ENCODE measurements around the gene COPG1.
"Not testable (repeated sequence)": the region's sequence is repeated elsewhere in the genome, so short reads cannot be mapped to it uniquely, and the experiment has no call there.

Gene COPG1

DNA sequence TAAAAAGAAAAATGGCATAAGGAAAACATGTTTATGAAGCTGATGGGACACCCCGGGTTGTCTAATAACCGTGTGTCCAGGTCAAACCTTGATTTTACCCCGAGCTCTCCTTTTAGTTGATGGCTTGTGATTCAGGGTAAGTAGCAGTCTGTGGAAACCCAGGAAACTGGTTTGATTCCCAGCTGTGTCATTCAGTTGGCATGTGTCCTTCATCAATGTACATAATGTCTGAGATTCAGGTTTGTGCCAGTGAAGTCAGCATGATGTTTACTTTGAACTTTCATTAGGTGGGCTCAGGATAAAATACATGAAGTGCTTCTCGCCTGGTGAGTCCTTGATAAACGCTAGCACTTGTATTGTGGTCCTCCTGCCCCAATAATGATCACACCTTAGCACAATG lies 4.3 kb upstream of the COPG1 start:
- no peak for DNase-seq (ENCODE audit: low spot score)

DNA sequence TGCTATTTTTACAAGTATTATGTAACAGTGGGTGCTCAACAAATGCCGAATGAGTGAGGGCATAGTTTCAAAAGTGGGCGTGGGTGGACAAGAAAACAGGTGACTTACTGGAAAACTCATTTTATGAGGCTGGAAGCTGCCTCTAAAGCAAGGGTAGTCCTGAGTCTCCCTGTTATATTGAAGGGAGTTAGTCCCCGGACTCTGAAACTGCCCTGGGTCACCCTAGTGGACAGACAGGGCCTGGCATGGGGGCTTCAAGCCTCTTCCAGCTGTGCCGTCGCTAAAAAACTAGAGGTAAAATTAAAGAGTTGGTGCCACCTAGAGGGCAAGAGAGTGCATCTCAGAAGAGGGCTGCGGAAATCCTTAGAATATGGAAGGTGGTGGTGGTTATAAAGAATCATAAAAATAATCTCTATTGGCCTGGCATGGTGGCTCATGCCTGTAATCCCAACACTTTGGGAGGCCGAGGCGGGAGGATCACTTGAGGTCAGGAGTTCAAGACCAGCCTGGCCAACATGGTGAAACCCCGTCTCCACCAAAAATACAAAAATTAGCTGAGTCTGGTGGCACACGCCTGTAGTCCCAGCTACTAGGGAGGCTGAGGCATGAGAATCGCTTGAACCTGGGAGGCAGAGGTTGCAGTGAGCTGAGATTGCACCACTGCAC lies 3.6 kb upstream of the COPG1 start:
- peak; percentile 82 for DNase-seq (ENCODE audit: low spot score)

DNA sequence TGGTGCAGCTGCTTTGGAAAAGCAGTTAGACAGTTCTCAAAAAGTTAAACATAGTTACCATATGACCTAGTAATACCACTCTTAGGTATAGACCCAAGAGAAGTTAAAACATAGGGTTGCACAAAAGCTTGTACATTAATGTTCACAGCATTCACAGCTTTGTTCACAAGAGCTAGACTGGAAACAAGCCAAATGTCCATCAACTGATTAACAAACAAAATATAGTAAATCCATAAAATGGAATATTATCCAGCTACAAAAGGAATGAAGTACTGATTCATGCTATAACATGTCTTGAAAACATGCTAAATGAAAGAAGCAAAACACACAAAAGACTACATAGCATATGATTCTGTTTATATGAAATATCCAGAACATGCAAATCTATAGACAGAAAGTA lies 2.8 kb upstream of the COPG1 start:
- DNase-seq (ENCODE audit: low spot score): no peak

DNA sequence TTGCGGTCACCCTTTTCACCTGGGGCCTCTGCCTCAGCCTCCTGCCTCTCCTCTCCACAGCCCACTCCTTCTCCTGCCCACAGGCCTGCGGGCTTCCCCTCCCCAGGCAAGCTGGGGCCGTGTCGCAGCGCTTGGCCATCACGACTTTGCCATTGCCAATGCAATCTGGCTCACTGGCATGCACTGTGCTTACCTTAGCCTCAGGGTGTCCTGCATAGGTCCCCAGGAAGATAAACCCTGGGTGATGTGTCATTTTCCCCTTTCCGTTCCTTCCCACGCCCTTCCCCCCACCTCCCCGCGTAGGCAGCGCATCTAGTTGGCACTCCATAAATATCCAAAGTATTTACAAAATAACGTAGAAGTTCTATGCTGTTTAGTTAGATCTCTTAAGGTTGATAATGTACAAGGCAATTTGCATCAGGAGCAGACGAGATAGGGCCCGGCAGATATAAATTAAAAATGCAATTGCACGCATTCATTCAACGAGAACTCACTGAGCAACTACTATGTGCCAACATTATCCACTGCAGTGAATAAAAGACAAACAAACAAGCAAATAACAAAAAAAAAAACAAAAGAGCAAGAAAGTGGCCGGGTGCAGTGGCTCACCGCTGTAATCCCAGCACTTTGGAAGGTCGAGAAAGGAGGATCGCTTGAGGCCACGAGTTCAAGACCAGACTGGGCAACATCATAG lies 973 bp upstream of the COPG1 start:
- no peak for DNase-seq (ENCODE audit: low spot score)

DNA sequence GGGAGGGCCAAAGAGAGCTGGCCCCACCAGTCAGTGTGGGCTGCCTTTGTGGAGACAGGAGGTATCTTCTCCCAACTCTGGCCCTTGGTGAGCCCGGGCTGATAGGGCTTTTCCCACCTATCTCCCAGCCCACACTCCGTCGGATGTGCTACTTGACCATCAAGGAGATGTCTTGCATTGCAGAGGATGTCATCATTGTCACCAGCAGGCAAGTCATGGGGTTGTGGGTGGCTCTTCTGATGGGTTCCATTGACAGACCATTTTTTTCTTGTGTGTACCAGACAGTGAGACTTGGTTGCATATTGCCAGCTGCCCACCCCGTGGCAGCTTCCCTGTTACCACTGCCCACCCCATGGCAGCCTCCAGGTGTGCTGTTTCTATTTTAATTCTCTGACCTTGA lies 3.3 kb downstream of the COPG1 start:
- DNase-seq (ENCODE audit: low spot score): no peak

DNA sequence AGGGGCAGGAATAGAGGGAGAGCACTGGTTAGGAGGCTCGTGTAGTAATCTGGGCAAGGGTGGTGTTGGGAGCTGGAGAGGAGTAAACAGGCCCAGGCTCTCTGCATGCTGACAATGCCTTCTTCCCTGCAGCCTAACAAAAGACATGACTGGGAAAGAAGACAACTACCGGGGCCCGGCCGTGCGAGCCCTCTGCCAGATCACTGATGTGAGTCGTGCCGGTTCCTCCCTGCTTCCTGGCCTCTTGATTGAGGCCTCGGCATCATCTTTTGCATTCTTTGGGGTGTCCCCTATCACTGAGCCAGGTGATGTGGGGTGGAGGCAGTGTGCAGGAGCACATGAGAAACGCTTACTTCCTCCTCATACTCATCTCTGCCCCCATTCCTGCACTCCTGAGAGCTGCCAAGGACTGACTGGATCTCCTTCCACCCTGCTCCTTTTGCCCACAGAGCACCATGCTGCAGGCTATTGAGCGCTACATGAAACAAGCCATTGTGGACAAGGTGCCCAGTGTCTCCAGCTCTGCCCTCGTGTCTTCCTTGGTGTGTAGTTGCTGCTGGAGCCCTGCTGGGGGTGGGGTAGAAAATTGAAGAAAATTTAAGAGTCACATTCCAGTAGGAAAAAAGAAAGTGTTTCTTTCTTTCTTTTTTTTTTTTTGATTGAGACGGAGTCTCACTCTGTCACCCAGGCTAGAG lies 5.3 kb downstream of the COPG1 start:
- no peak for DNase-seq (ENCODE audit: low spot score)

DNA sequence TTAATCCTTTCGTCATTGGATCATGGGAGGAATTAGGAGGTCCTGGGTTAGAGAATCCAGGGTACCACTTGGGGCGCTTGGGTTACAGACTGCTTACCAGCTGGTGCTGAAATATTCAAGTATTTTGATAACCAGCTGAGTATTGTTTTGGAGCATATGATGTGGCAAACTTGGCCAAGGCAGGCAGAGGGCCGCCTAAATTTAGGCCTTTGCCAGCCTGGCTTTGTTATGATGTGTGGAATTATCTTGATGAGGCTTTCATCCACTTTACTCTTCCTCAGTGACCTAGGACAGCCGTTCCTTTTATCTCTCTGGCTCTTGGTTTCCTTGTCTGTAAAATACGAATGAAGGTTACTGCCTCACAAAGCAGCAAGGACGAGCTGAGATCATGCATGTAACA lies 6.9 kb downstream of the COPG1 start:
- no peak for DNase-seq (ENCODE audit: low spot score)

DNA sequence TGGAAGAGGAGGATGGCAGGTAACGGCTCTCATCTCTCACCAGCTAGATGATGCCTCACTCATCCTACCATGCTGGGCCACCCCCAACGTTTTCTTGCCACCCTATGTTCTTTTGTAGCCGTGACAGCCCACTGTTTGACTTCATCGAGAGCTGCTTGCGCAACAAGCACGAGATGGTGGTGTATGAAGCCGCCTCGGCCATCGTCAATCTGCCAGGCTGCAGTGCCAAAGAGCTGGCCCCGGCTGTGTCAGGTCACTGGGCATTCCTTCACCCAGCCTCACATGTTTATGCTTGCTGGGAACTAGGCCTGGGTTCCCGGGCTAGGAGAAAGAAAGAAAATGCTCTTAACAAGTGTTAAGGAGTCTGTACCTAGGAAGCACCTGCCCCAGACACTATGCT lies 8.2 kb downstream of the COPG1 start:
- DNase-seq (ENCODE audit: low spot score): no peak

DNA sequence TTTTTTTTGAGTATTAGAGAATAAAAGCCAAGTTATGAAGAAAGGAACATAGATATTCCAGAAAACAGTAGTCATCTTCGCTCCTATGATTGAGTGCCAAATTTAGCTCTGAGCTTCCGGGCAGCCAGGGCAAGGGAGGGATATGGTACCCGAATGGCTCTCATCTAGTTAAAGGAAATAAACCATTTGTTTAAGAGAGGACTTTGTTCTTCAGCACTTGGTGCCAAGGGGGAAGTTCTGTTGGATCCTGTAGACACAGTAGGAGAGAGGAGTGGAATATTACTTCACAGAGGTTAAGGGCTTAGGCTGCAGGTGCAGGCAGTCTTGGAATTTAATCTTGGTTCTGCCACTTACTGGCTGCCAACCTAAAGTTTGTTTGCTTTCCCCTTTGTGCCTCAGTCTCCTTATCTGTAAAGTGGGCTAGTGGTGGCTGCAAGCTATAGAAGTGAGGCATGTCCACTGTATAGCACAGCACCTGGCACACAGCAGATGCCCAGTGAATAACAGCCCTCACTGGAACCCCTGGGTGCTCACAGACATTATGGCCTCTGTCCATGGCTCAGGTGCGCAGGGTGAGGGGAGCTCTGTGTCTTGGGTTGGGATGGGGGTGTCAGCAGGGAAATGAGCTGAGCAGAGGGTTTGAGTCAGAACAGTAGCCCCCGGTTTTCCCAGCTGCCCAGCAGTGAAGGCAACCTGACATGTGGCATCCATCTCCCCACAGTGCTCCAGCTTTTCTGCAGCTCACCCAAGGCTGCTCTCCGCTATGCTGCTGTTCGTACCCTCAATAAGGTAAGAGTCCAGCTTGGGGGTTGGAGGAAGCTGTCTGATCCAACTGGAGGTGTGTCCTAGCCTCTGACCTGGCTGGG lies 10.4 kb downstream of the COPG1 start:
- DNase-seq (ENCODE audit: low spot score): no peak

DNA sequence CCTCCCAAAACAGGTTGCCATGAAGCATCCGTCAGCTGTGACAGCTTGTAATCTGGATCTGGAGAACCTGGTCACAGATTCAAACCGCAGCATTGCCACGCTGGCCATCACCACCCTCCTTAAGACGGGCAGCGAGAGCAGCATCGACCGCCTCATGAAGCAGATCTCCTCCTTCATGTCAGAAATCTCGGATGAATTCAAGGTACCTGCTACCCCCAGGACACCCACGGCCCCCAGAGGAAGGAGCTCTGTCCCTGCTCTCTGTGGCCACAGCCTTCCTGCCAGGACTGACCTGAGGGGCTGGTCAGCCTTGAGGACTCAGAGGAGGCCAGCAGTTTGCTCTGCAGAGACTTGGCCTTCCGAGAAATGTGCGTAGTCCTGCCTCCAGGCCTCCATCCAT lies 11.2 kb downstream of the COPG1 start:
- DNase-seq (ENCODE audit: low spot score): no peak

DNA sequence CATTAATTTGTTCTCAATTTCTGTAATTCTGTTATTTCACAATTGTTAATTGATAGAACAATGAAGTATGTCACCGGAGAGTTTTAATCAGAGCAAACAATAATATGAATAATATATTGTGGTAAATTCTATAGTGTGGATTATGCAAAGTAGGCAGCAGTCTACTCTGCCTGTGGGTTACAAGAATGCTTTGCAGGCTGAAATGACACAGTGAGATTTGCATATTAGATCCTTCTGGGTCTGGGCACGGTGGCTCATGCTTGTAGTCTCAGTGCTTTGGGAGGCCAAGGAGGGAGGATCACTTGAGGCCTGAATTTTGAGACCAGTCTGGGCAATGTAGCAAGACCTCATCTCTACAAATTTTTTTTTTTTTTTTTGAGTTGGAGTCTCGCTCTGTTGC lies 12.5 kb downstream of the COPG1 start:
- no peak for DNase-seq (ENCODE audit: low spot score)

DNA sequence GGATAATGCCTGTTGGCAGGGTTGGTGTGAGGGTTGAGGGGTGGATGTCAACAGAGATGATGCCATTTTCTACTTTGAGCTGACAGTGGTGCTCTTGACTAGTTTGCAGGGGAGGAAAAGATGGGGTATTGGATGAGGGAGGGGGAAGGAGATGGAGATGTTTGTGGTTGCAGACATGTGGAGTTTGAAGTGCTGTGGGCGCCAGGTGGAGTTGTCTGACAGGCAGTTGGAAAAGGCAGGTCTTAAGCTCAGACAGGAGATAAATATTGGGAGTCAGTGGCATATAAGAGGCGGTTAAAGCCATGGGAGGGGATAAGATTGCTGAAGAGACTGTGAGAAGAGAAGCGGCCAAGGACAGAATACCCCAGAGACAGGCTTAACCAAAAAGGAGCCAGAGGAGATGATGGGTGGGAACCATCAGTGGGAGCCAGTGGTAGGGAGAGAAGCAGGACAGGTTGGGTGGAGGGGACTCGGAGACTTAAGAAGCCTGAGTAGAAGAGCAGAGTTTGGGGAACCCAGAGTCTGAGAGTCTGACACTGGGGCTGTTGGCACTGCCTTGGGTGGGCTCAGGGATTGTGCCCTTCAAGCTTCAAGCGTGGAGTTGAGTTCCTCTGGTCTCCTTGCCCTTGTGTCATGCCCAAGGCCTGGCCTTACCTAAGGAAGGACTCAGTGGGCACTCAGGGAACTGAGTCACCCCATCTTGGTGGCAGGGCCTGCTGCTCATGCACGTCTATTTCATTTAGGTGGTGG lies 13.9 kb downstream of the COPG1 start:
- DNase-seq (ENCODE audit: low spot score): no peak

DNA sequence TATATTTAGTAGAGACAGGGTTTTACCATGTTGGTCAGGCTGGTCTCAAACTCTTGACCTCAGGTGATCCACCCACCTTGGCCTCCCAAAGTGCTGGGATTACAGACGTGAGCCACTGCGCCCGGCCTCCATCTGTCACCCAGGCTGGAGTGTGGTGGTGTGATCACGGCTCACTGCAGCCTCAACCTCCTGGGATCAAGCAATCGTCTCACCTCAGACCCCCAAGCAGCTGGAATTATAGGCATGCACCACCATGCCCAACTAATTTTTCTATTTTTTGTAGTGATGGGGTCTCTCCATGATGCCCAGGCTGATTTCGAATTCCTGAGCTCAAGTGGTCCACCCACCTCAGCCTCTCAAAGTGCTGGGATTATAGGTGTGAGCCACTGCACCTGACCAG lies 15.6 kb downstream of the COPG1 start:
- DNase-seq (ENCODE audit: low spot score): not testable (repeated sequence)

DNA sequence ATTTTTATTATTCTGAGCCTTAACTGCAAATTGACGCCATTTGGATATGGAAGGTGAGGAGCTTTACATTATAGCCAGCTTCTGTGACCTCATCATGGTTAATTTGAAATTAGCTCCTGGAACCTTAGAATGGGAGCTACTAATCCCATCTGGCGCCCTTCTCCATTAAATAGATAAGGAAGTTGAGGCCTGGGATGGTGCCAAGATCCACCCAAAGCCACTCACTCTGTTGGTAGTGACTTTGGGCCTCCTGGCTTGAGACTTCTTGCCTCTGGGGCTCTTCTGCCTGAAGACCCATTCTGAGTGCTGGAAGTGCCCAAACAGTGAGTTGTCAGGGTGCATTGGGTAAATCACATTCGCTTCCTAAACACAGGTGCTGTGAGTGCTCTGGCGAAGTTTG lies 17.2 kb downstream of the COPG1 start:
- DNase-seq (ENCODE audit: low spot score): no peak

DNA sequence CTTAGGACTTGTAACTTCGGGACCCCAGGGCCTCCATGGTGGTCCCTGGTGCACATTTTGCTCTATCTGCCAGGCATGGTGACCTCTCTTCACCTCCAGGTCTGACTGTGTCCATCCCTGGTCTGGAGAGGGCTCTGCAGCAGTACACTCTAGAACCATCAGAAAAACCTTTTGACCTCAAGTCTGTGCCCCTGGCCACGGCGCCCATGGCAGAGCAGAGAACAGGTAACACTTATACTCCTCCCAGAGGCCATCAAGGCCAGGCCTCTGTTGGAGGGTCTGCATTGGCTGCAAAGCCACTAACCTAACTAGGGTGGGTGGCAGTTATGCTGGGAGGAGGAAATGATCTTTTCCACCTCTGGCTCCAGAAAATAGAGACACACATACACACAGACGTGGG lies 19.0 kb downstream of the COPG1 start:
- no peak for DNase-seq (ENCODE audit: low spot score)

DNA sequence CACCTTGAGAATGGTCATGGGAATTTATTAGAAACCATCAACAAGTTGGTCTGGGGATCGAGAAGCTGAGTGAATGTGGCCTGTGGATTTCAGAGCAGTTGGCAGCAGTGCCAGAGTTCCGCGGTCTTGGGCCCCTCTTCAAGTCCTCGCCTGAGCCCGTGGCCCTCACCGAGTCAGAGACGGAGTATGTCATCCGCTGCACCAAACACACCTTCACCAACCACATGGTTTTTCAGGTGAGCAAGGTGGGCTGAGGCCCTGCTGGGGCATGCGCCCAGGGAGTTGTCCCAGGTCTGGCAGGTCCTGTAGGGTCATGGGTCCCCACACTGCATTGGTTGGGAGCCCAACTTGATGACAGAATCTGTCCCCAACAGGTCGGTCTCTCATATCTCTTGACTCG lies 22.3 kb downstream of the COPG1 start:
- no peak for DNase-seq (ENCODE audit: low spot score)

DNA sequence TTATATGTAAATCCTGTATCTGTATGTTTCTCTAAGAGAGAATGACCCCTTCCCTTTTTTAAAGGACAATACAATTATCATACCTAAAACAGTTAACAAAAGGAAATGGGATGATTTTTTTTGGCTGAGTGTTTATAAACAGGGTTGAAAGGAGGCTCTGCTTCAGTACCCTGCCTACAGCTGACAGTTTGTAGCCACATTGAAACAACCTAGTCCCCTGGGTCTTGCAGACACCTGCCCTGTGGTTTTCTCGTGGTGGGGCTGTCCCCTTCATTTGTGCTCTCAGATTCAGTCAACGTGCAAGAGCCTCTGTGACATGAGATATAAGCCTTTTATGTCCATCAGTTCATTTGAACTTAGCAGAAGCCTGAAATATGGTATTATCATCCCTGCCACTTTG lies 27.0 kb downstream of the COPG1 start:
- no peak for DNase-seq (ENCODE audit: low spot score)

DNA sequence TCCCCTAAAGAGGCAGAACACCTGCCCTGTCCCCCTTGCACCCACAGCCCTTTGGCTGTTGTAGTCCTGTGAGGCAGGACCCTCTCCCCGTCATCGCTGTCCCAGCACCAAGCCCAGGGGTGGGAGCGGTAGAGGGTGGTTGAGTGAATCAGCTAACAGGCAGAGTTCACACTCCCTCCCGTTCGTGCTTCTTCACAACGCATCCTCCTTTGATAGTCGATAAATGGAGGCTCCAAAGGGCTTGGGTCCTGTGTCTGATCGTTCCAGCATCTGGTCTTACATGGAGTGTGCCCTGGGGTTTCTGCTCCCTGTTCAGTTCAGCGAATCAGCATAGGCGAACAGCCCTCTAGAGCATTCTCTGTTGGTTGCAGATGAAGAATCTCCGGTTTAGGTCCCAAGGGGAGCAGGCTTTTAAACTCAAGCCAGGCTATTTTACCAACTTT lies 28.4 kb downstream of the COPG1 start:
- peak; percentile 18 for DNase-seq (ENCODE audit: low spot score)

DNA sequence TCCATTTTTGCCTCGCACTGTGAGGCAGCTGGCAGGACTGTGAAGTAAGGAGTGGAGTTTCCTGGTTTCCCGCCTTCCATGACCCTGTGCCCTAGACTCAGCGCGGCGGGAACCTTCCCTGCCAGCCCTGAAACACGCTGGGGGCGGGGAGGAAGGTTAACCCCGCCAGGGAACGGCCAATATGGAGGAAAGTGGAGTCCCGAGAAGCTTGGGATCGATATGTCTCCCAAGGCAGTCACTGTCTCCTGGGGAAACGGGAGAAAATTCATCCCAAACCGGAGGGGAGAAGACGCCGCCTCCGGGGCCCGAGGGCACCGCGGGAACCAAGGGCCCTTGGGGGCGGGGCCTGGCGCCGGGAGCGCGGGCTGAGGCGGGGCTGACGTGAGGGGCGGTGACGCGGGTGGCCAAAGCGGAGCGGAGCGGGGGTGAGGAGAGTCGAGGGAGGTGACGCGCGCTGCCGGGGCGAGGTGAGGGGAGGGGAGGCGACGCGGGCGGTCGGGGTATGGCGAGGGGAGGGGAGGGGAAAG lies 29.1 kb downstream of the COPG1 start, which contains the start of gene HMCES:
Gene HMCES, plus strand, starts transcription at position 432 of the 527 bp plus-strand sequence. CDS start 863 bp downstream, outside the sequence.
- peak; percentile 92 for DNase-seq (ENCODE audit: low spot score)

DNA sequence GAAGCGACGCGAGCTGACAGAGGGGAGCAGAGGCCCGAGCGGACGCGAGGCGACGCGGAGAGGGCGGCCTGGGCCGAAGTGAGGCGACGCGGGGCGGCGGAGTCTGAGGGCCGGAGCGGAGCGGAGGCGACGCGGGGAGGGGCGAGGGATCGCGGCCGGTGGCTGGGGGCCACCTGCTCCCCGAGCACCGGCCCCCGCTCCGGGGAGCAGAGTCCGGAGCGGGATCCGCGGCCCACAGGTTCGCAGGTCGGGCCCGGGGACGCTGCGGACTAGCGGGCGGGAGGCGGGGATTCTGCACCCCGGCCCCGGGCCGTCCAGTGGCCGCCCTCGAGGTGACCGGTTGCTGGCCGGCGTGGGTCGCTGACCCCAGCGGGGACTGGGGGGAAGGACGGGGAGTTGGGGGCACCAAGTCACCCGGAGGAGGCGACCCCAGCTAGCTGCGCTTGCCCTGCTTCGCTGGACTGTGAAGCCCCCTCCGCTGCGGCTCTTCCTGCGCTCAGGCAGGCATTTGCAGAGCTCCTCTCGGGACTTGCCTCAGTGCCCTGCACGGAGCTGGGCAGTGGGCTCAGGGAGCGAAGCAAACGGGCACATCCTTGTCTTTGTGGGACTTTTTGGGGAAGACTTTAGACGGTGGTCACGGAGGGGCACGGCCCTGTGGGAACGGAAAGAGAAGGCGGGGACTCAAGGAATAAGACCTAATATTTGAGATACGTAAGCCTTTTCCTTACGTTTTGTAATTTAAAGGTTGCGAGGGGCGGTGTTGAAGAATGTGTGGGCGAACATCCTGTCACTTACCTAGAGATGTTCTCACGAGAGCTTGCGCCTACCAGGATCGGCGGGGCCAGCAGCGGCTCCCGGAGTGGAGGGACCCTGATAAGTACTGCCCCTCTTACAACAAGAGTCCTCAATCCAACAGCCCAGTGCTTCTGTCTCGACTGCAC lies 29.8 kb downstream of the COPG1 start:
- peak; percentile 19 for DNase-seq (ENCODE audit: low spot score)

Measured in globus pallidus (tissue), 1 donor.